Nucleus accumbens (tissue), 56 donors: ENCODE measurements around the gene HOXB2.
"Not testable (repeated sequence)": the region's sequence is repeated elsewhere in the genome, so short reads cannot be mapped to it uniquely, and the experiment has no call there.

ENCODE experiments used
- DNase-seq, 56 donors: peaks; one replicate each; lab custom pipeline; 2025; lab: John Stamatoyannopoulos, UW

Gene HOXB2

GRCh38 chr17:48526608-48527546 is 18.0 kb downstream of the HOXB2 start:
- no peak for DNase-seq

GRCh38 chr17:48523010-48523409 is 21.9 kb downstream of the HOXB2 start:
- no peak for DNase-seq

GRCh38 chr17:48522031-48522653 is 22.8 kb downstream of the HOXB2 start:
- no peak for DNase-seq

- DNase-seq, result no peak
These were observed 24.3 kb downstream of the HOXB2 start for GRCh38 chr17:48520631-48521079.

- DNase-seq, result no peak
These were observed 25.5 kb downstream of the HOXB2 start for GRCh38 chr17:48519427-48519826.

GRCh38 chr17:48517478-48517877 is 27.4 kb downstream of the HOXB2 start:
- no peak for DNase-seq

- DNase-seq, result no peak
These were observed 28.7 kb downstream of the HOXB2 start for GRCh38 chr17:48515925-48516900.

GRCh38 chr17:48514477-48514876 is 30.4 kb downstream of the HOXB2 start:
- no peak for DNase-seq

- DNase-seq, result no peak
These were observed 31.0 kb downstream of the HOXB2 start for GRCh38 chr17:48513666-48514455.

- no peak for DNase-seq
These were observed 31.8 kb downstream of the HOXB2 start for GRCh38 chr17:48513097-48513496.

GRCh38 chr17:48510761-48511604 is 33.9 kb downstream of the HOXB2 start:
- DNase-seq, result no peak

- no peak for DNase-seq
These were observed 34.5 kb downstream of the HOXB2 start for GRCh38 chr17:48510381-48510760.

GRCh38 chr17:48509708-48510107 is 35.2 kb downstream of the HOXB2 start:
- not testable (repeated sequence) for DNase-seq

GRCh38 chr17:48506246-48506645 is 38.7 kb downstream of the HOXB2 start:
- no peak for DNase-seq

GRCh38 chr17:48505788-48506187 is 39.1 kb downstream of the HOXB2 start:
- DNase-seq, result no peak

- no peak for DNase-seq
These were observed 40.0 kb downstream of the HOXB2 start for GRCh38 chr17:48504953-48505352.

GRCh38 chr17:48503747-48504146 is 41.2 kb downstream of the HOXB2 start:
- no peak for DNase-seq

GRCh38 chr17:48502901-48503300 is 42.0 kb downstream of the HOXB2 start:
- DNase-seq, result no peak

GRCh38 chr17:48502312-48502711 is 42.6 kb downstream of the HOXB2 start:
- DNase-seq, result no peak
